ENCODE measurements around the gene DNLZ. TPM values are rescaled to one million over a fixed set of nuclear protein-coding genes. Genes with fewer than 3 reads are reported as not detected.
"Not testable (repeated sequence)": the region's sequence is repeated elsewhere in the genome, so short reads cannot be mapped to it uniquely, and the experiment has no call there.

DNLZ gene
- total RNA-seq, 4 donors from 2014 or later: 16.2 to 58.4 (median 23.1) TPM

GRCh38 chr9:136323371-136323789, 40.2 kb downstream of the DNLZ start:
- DNase-seq: no peak
- H3K36me3 ChIP-seq: no peaks in the 10 kb centered on the region
- H3K27ac ChIP-seq: no peak overlapping the region
- WGBS, 2 donors: 94 to 98% methylated on average over 7 of the region's 17 CpGs
- no peak overlapping the region for H3K4me3 ChIP-seq (replicated peaks in 1 of 3)
- peaks cover 15 to 16% of the 10 kb centered on the region in 2 donors for H3K4me1 ChIP-seq
- TF ChIP-seq POLR2A (IDR thresholded peaks at IDR 0.05) (no peak), CTCF (IDR thresholded peaks at IDR 0.05) (no peak)
- intact Hi-C loops (cut with DNase I): no loop called here
- H3K9me3 ChIP-seq: no peaks in the 10 kb centered on the region
- no peaks in the 10 kb centered on the region for H3K27me3 ChIP-seq

GRCh38 chr9:136322756-136323330, 40.7 kb downstream of the DNLZ start:
- H3K27ac ChIP-seq: no peak overlapping the region
- H3K9me3 ChIP-seq: no peaks in the 10 kb centered on the region
- no peaks in the 10 kb centered on the region for H3K36me3 ChIP-seq
- intact Hi-C loops (cut with DNase I): no loop called here
- H3K4me1 ChIP-seq: peaks cover 9 to 10% of the 10 kb centered on the region in 2 donors
- TF ChIP-seq POLR2A (IDR thresholded peaks at IDR 0.05) (no peak), CTCF (IDR thresholded peaks at IDR 0.05) (no peak)
- H3K4me3 ChIP-seq (replicated peaks in 1 of 3): no peak overlapping the region
- WGBS, 2 donors: 79 to 83% methylated on average over 18 of the region's 23 CpGs
- no peaks in the 10 kb centered on the region for H3K27me3 ChIP-seq
- no peak for DNase-seq

- intact Hi-C loops (cut with DNase I): no loop called here
- 83 to 87% methylated on average over 13 to 16 of the region's 19 CpGs for WGBS, 2 donors
- H3K27me3 ChIP-seq: no peaks in the 10 kb centered on the region
Measured at GRCh38 chr9:136321561-136321960, 42.0 kb downstream of the DNLZ start.

GRCh38 chr9:136320972-136321371, 42.6 kb downstream of the DNLZ start:
- H3K9me3 ChIP-seq; intact Hi-C loops (cut with DNase I): not testable (repeated sequence)

More at GRCh38 chr9:136321561-136321960, 42.0 kb downstream of the DNLZ start:
- no peak for DNase-seq
- Histone ChIP-seq H3K27ac (no peak overlapping the region), H3K4me3 (replicated peaks in 1 of 3) (no peak overlapping the region), H3K9me3 (no peaks in the 10 kb centered on the region), H3K4me1 (peaks cover 3 to 5% of the 10 kb centered on the region in 2 donors), H3K36me3 (no peaks in the 10 kb centered on the region)
- TF ChIP-seq CTCF (IDR thresholded peaks at IDR 0.05): no peak
- TF ChIP-seq POLR2A (IDR thresholded peaks at IDR 0.05): no peak

GRCh38 chr9:136319955-136320354, 43.6 kb downstream of the DNLZ start:
- intact Hi-C loops (cut with DNase I); H3K9me3 ChIP-seq; DNase-seq; H3K36me3 ChIP-seq; H3K4me1 ChIP-seq; H3K27ac ChIP-seq; H3K27me3 ChIP-seq; H3K4me3 ChIP-seq (replicated peaks in 1 of 3): not testable (repeated sequence)
- WGBS, 2 donors: 94 to 95% methylated on average over 3 of the region's 3 CpGs

More at GRCh38 chr9:136320972-136321371, 42.6 kb downstream of the DNLZ start:
- not testable (repeated sequence) for H3K36me3 ChIP-seq; DNase-seq; H3K27me3 ChIP-seq; H3K27ac ChIP-seq; H3K4me3 ChIP-seq (replicated peaks in 1 of 3); H3K4me1 ChIP-seq

GRCh38 chr9:136319244-136319643, 44.3 kb downstream of the DNLZ start:
- intact Hi-C loops (cut with DNase I); DNase-seq; H3K27ac ChIP-seq; H3K4me3 ChIP-seq (replicated peaks in 1 of 3); H3K4me1 ChIP-seq; H3K27me3 ChIP-seq; H3K36me3 ChIP-seq; H3K9me3 ChIP-seq: not testable (repeated sequence)
- 97 to 98% methylated on average over 14 of the region's 14 CpGs for WGBS, 2 donors

Measured in thyroid gland (tissue), 4 donors.